BJ (cell line): ENCODE data around the gene ENTPD8. TPM values are rescaled to one million over a fixed set of nuclear protein-coding genes. Genes with fewer than 3 reads are reported as not detected.

ENCODE experiments used
- CTCF ChIA-PET: fragments of 350-600 bp; formaldehyde crosslinking; extraction: SDS; loops from one replicate; lab custom pipeline; 2021; ENCODE audit warnings: antibody characterized with exemption, inconsistent platforms; lab: Yijun Ruan, JAX
- POLR2A ChIA-PET: fragments of 300-600 bp; sonication (Branson Sonifier 250); formaldehyde crosslinking; extraction: SDS; loops from one replicate; lab custom pipeline; 2021; ENCODE audit warnings: antibody characterized with exemption; lab: Charles Lee
- DNase-seq: peaks from one replicate; pipeline ENCODE4 v3.0.0-alpha.2; 2011; ENCODE audit warnings: low read depth
- H3K27me3 ChIP-seq: 2 replicates; pipeline ENCODE4 v1.6.0; 2011; ENCODE audit warnings: low read length; ENCODE audit not compliant: control insufficient read depth, insufficient read depth
- H3K36me3 ChIP-seq: 2 replicates; pipeline ENCODE4 v1.5.1; 2011; ENCODE audit warnings: low read length; ENCODE audit not compliant: control insufficient read depth, insufficient read depth
- H3K4me3 ChIP-seq: 2 replicates; pipeline ENCODE4 v1.5.1; 2011; ENCODE audit warnings: low read depth, mild to moderate bottlenecking, control low read depth, low read length
- CTCF ChIP-seq: IDR thresholded peaks from 2 replicates; pipeline ENCODE4 v1.5.1; 2011; ENCODE audit warnings: low read depth, mild to moderate bottlenecking, control low read depth, inconsistent platforms, low read length, moderate library complexity; ENCODE audit not compliant: insufficient read depth
- polyA plus RNA-seq: library from polyadenylated mRNA; depleted of rRNA; stranded (reverse); fragments of >200 nt; gene quantifications from 2 replicates; pipeline ENCODE4 v1.2.3, GENCODE V29; 2011

ENTPD8 gene
- polyA plus RNA-seq, 1 experiment: not detected

GRCh38 chr9:137428311-137428630 is 12.9 kb downstream of the ENTPD8 start:
- CTCF ChIA-PET: interaction anchor here (1.1 kb wide), 1 partner anchor 15 kb away, joined by 4 read pairs; no protein-coding TSS in a partner anchor
- POLR2A ChIA-PET: no interaction called here
- no peak overlapping the region for H3K4me3 ChIP-seq
- H3K36me3 ChIP-seq: no peaks in the 10 kb centered on the region
- DNase-seq: no peak
- no peaks in the 10 kb centered on the region for H3K27me3 ChIP-seq
- TF ChIP-seq CTCF: no peak

DNA sequence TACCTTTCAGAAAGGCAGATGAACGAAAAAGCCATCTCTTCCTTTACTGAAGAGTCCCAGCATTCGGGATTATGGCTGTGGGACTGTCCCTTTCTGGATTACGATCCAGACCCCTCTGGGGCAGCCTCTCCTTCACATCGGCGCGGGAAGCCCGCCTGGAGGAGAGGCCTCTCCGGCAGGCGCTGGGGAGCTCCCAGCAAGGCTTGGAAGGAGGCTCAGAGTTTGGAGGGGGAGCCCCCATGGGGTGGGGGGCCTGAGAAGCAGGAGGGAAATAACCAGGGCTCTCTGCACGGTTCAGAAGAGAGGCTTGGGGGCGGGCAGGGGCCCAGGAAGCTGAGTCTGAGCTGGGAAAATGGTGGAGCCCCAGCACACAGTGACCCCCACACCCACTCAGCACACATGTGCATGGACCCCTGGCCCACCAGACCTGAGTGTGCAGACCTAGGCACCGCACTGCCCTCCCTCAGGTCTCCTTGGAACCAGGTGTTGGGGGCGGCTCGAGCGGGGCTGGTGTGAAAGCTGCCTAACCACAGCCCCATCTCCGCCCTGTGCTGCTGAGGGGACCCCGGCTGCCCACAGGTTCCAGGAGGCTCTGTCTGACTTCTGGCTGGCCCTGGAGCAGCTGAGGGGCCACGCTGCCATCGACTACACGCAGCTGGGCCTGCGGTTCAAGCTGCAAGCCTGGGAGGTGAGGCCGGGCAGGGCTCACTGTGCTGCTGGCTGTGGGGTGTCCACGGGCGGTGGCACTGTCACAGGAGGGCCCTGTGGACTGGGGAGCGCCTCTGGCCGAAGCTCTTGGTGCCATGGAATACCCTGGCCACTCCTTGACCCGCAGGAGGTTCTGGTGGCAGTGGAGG is 13.5 kb downstream of the ENTPD8 start:
- CTCF ChIA-PET: interaction anchor here (1.1 kb wide), 1 partner anchor 16 kb away, joined by 4 read pairs; no protein-coding TSS in a partner anchor
- Histone ChIP-seq H3K27me3 (no peaks in the 10 kb centered on the region), H3K4me3 (no peak overlapping the region), H3K36me3 (no peaks in the 10 kb centered on the region)
- POLR2A ChIA-PET: no interaction called here
- no peak for TF ChIP-seq CTCF
- DNase-seq: no peak

- CTCF ChIA-PET: no interaction called here
- no peak for TF ChIP-seq CTCF
- POLR2A ChIA-PET: no interaction called here
- Histone ChIP-seq H3K27me3 (no peaks in the 10 kb centered on the region), H3K4me3 (no peak overlapping the region), H3K36me3 (no peaks in the 10 kb centered on the region)
- DNase-seq: no peak
Measured at GRCh38 chr9:137426018-137426681, 15.0 kb downstream of the ENTPD8 start.

DNA sequence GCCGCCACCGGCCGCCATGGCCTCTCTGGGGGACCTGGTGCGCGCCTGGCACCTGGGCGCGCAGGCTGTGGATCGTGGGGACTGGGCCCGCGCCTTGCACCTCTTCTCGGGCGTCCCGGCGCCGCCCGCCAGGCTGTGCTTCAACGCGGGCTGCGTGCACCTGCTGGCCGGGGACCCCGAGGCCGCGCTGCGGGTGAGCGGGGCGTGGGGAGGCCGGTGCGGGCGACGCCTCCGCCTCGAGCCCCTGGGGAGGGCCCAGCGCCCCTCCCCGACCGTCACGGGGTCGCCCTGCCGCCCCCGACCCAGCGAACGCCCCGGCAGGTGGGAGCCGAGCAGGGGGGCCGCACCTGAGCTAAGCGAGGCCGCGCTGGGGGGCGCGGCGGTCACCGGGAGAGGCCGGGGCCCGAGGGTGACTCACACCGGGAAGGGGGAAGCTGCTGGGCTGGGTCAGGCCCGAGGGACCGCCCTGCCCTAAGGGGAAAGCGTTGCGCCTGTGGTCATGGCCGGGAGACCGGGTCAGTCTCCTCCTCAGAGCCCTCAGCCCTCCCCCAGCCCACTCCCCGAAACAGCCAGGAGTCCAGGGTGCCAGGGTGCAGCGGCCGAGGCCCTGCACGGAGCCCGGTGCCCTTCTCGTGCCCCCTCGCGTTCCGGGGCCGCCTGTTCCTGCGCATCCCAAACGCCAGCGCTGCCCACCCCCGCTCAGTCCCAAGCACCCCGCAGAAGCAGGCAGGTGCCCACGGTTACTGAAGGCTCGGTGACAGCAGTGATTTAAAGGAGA is 17.5 kb downstream of the ENTPD8 start:
- H3K36me3 ChIP-seq: no peaks in the 10 kb centered on the region
- no peak for TF ChIP-seq CTCF
- H3K4me3 ChIP-seq: peak overlapping the region; percentile 73
- no peak for DNase-seq
- H3K27me3 ChIP-seq: no peaks in the 10 kb centered on the region
- ChIA-PET CTCF (interaction anchor here (0.6 to 3.8 kb wide), 16 partner anchors 8 to 146 kb away, joined by 3 to 27 read pairs (median 6); partner anchors contain the start of genes ENTPD8 and TOR4A), POLR2A (no interaction called here)
